ENCODE measurements around the gene POLR2H.

DNA sequence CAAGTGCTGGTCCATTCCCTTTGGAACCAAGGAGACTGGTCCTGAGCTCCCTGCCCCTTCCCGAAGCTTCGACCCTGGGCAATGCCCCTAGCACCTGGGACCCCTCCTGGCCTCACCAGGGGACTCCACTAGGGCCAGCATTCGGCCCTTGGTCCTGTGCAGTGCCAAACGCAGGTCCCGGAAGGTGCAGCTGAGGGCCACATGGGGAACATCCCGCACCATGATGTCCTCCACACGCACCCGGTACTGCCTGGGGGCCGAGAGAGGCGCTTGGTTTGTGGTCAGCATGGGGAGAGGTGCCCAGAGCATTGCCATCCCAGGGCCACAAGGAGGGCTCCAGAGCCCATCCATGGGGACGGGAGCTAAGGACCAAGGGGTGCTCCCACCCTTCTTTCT lies 8.0 kb upstream of the POLR2H start:
- TF ChIP-seq GATA3 (IDR thresholded peaks at IDR 0.05; ENCODE audit: low read depth, low read length) = no peak
- TF ChIP-seq GATA2 (IDR thresholded peaks at IDR 0.05; ENCODE audit: low read depth, low read length) = no peak
